Fibroblast of pulmonary artery (primary cell): ENCODE measurements around the gene CAMTA1.

Experiments
- DNase-seq: peaks from one replicate; pipeline ENCODE4 v3.0.0-alpha.2; 2010; ENCODE audit warnings: low read depth
- H3K4me3 ChIP-seq: replicated peaks from 2 replicates; pipeline ENCODE4 v1.5.1; 2011; ENCODE audit warnings: low read depth, mild to moderate bottlenecking, control low read depth, low read length, moderate library complexity
- CTCF ChIP-seq: IDR thresholded peaks from 2 replicates; pipeline ENCODE4 v1.5.1; 2011; ENCODE audit warnings: mild to moderate bottlenecking, control low read depth, low read length, inconsistent platforms; ENCODE audit errors: missing control alignments

Gene CAMTA1

GRCh38 chr1:7351649-7352048, 566.4 kb downstream of the CAMTA1 start:
- TF ChIP-seq CTCF = no peak
- no peak overlapping the region for H3K4me3 ChIP-seq
- no peak for DNase-seq

- H3K4me3 ChIP-seq = no peak overlapping the region
- no peak for DNase-seq
- TF ChIP-seq CTCF = no peak
Observed at GRCh38 chr1:7352364-7352763, 567.1 kb downstream of the CAMTA1 start.

- no peak for DNase-seq
- no peak for TF ChIP-seq CTCF
- no peak overlapping the region for H3K4me3 ChIP-seq
Observed at GRCh38 chr1:7352974-7353373, 567.7 kb downstream of the CAMTA1 start.

DNA sequence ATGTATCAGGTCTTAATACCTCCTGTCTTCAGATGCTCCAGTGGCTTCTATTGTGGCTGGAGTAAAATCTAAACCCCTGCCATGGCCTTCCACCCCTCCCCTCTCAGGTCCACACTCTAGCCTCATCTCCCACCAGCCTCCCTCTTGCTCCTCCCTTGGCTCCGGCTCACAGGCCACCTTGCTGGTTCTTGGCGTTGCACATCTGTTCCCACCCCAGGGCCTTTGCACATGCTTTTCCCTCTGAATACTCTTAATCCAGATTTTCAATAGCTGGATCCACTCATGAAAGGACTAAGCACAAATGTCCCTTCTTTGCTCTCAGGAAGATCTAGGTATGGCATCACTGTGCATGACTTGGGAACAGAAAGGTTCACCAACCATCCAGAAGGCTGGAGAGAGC, 570.4 kb downstream of the CAMTA1 start:
- TF ChIP-seq CTCF = no peak

DNA sequence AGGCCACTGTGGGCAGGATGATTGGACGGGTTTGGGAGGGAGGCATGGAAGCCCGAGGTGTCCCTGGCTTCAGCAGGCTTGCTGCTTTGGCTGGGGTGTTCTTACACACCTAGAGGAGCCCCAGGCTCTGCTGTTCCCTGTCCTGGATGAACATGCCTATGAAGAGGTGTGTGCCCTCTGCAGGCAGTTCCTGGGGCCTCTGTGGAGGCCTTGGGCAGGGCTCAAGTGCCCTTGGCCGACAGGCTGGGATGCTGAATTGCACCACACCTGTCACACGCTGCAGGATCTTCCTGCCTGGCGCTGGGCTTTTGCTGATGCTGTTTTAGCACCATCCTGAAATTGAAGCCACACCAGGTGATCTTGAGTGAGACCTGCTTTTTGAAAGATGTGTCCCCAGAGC, 570.8 kb downstream of the CAMTA1 start:
- no peak for TF ChIP-seq CTCF
- no peak for DNase-seq
- no peak overlapping the region for H3K4me3 ChIP-seq

More for the DNA sequence above, 570.4 kb downstream of the CAMTA1 start:
- H3K4me3 ChIP-seq = no peak overlapping the region
- DNase-seq = no peak

- H3K4me3 ChIP-seq = no peak overlapping the region
- DNase-seq = no peak
- TF ChIP-seq CTCF = no peak
Observed at GRCh38 chr1:7358425-7358824, 573.2 kb downstream of the CAMTA1 start.

GRCh38 chr1:7360526-7360925, 575.3 kb downstream of the CAMTA1 start:
- TF ChIP-seq CTCF = no peak
- no peak for DNase-seq
- H3K4me3 ChIP-seq = no peak overlapping the region
